MM.1S (cell line): ENCODE results near the gene LZTFL1.

Source experiments
- DNase-seq: peaks from one replicate; pipeline ENCODE4 v3.0.0-alpha.2; 2015
- H2AFZ ChIP-seq: fragments of 300-600 bp; sonication (generic); 2 replicates; pipeline ENCODE4 v1.6.0; 2016; ENCODE audit warnings: antibody characterized with exemption, low read length
- H3F3A ChIP-seq: fragments of 300-600 bp; sonication (generic); 2 replicates; pipeline ENCODE4 v1.6.1; 2016; ENCODE audit warnings: mild to moderate bottlenecking, antibody characterized with exemption, low read length, moderate library complexity, mixed read lengths; ENCODE audit not compliant: insufficient read depth
- H3K27ac ChIP-seq: fragments of 300-600 bp; sonication (generic); 2 replicates; pipeline ENCODE4 v1.5.1; 2016; ENCODE audit warnings: mild to moderate bottlenecking, low read length
- H3K27me3 ChIP-seq: fragments of 300-600 bp; sonication (generic); replicated peaks from 2 replicates; pipeline ENCODE4 v1.6.0; 2016; ENCODE audit warnings: low read length; ENCODE audit not compliant: insufficient read depth
- H3K36me3 ChIP-seq: fragments of 300-600 bp; sonication (generic); replicated peaks from 2 replicates; pipeline ENCODE4 v1.6.1; 2016; ENCODE audit warnings: mild to moderate bottlenecking, low read length, mixed read lengths; ENCODE audit not compliant: insufficient read depth
- H3K4me1 ChIP-seq: fragments of 300-600 bp; sonication (generic); 2 replicates; pipeline ENCODE4 v1.6.1; 2016; ENCODE audit warnings: low read length, mixed read lengths
- H3K4me2 ChIP-seq: fragments of 300-600 bp; sonication (generic); 2 replicates; pipeline ENCODE4 v1.6.0; 2016; ENCODE audit warnings: low read depth, low read length
- H3K4me3 ChIP-seq: fragments of 300-600 bp; sonication (generic); 2 replicates; pipeline ENCODE4 v1.5.1; 2016; ENCODE audit warnings: low read length, mixed read lengths
- H3K79me2 ChIP-seq: fragments of 300-600 bp; sonication (generic); 2 replicates; pipeline ENCODE4 v1.6.1; 2016; ENCODE audit warnings: mixed run types, low read length, mixed read lengths
- H3K9ac ChIP-seq: fragments of 300-600 bp; sonication (generic); 2 replicates; pipeline ENCODE4 v1.6.1; 2016; ENCODE audit warnings: low read length, mixed read lengths
- H3K9me2 ChIP-seq: fragments of 300-600 bp; sonication (generic); replicated peaks from 2 replicates; pipeline ENCODE4 v1.6.1; 2016; ENCODE audit warnings: mild to moderate bottlenecking, low read length, mixed read lengths; ENCODE audit not compliant: insufficient read depth
- H3K9me3 ChIP-seq: fragments of 300-600 bp; sonication (generic); replicated peaks from 2 replicates; pipeline ENCODE4 v1.6.1; 2016; ENCODE audit warnings: mild to moderate bottlenecking, low read length, mixed read lengths; ENCODE audit not compliant: insufficient read depth
- H4K20me1 ChIP-seq: fragments of 300-600 bp; sonication (generic); 2 replicates; pipeline ENCODE4 v1.6.1; 2016; ENCODE audit warnings: mild to moderate bottlenecking, low read length, moderate library complexity, mixed read lengths; ENCODE audit not compliant: insufficient read depth
- CTCF ChIP-seq: fragments of 300-600 bp; sonication (generic); IDR thresholded peaks from 2 replicates; pipeline ENCODE4 v1.5.1; 2016; ENCODE audit warnings: antibody characterized with exemption, low read length, mixed read lengths
- EZH2 ChIP-seq: fragments of 300-600 bp; sonication (generic); optimal IDR thresholded peaks from 2 replicates; pipeline ENCODE3; 2017; ENCODE audit warnings: low read depth, mild to moderate bottlenecking, antibody characterized with exemption, low read length, mixed read lengths
- EZH2phosphoT487 ChIP-seq: fragments of 300-600 bp; sonication (generic); IDR thresholded peaks from 2 replicates; pipeline ENCODE4 v1.6.1; 2018; ENCODE audit warnings: antibody characterized with exemption, low read length

The LZTFL1 gene

GRCh38 chr3:45887759-45888511, 46.0 kb upstream of the LZTFL1 start:
- Histone ChIP-seq H3K9me2 (no peaks in the 10 kb centered on the region), H2AFZ (no peak overlapping the region), H3K27me3 (no peaks in the 10 kb centered on the region), H3K4me2 (no peak overlapping the region), H3K9ac (no peak overlapping the region), H3K36me3 (no peaks in the 10 kb centered on the region), H4K20me1 (no peaks in the 10 kb centered on the region), H3K27ac (0 out of 2 replicates have a peak overlapping the region, but pooled peaks have one; percentile 2), H3F3A (peaks cover 3% of the 10 kb centered on the region; the same call in 1 of the 2 replicates), H3K4me1 (peaks cover 10% of the 10 kb centered on the region; the same call in 1 of the 2 replicates), H3K9me3 (no peaks in the 10 kb centered on the region), H3K4me3 (no peak overlapping the region), H3K79me2 (no peaks in the 10 kb centered on the region)
- DNase-seq: no peak
- TF ChIP-seq EZH2: no peak
- TF ChIP-seq CTCF: no peak
- no peak for TF ChIP-seq EZH2phosphoT487

GRCh38 chr3:45887285-45887684, 45.4 kb upstream of the LZTFL1 start:
- H3K9me2 ChIP-seq: no peaks in the 10 kb centered on the region
- H3K4me3 ChIP-seq: no peak overlapping the region
- TF ChIP-seq CTCF (no peak), EZH2 (no peak), EZH2phosphoT487 (no peak)
- no peaks in the 10 kb centered on the region for H3K9me3 ChIP-seq
- H4K20me1 ChIP-seq: no peaks in the 10 kb centered on the region
- no peak for DNase-seq
- peaks cover 10% of the 10 kb centered on the region; the same call in 1 of the 2 replicates for H3K4me1 ChIP-seq
- H3K9ac ChIP-seq: no peak overlapping the region
- H3K79me2 ChIP-seq: no peaks in the 10 kb centered on the region
- H3K27me3 ChIP-seq: no peaks in the 10 kb centered on the region
- H3F3A ChIP-seq: peaks cover 3% of the 10 kb centered on the region; the same call in 1 of the 2 replicates
- no peak overlapping the region for H3K4me2 ChIP-seq
- no peak overlapping the region for H3K27ac ChIP-seq
- H3K36me3 ChIP-seq: no peaks in the 10 kb centered on the region
- no peak overlapping the region for H2AFZ ChIP-seq

- Histone ChIP-seq H3K27ac (no peak within 1 kb of the TSS), H3K79me2 (no peaks in the 10 kb centered on the region), H3K9me3 (no peaks in the 10 kb centered on the region), H3K9ac (no peak within 1 kb of the TSS), H3K27me3 (no peaks in the 10 kb centered on the region), H3K4me3 (no peak within 1 kb of the TSS), H3K4me2 (no peak within 1 kb of the TSS), H2AFZ (no peak within 1 kb of the TSS), H3K36me3 (no peaks in the 10 kb centered on the region), H3K4me1 (peaks cover 14% of the 10 kb centered on the region; the same call in 1 of the 2 replicates), H4K20me1 (no peaks in the 10 kb centered on the region), H3F3A (peaks cover 3% of the 10 kb centered on the region; the same call in 1 of the 2 replicates), H3K9me2 (no peaks in the 10 kb centered on the region)
- DNase-seq: no peak
- no peak for TF ChIP-seq EZH2phosphoT487
- no peak for TF ChIP-seq CTCF
- no peak for TF ChIP-seq EZH2
Observed at GRCh38 chr3:45885979-45886705, 44.2 kb upstream of the LZTFL1 start, which contains the start of gene CCR9. Gene CCR9 (plus strand): TSS chr3:45886543. CDS start chr3:45894934, 8,391 bp downstream.
